Natural killer cell treated with Interleukin-12 subunit alpha and Interleukin-12 subunit beta and Interleukin-15 and Interleukin-18, amount 100 ng/mL, for 72 hours (primary cell): ENCODE measurements around the gene SMOC1. TPM values are rescaled to one million over a fixed set of nuclear protein-coding genes. Genes with fewer than 3 reads are reported as not detected.

Experiments
- ATAC-seq, 2 donors: fragments of 150-1000 bp; cut with Tn5 transposase in 1 of 2; sonication (Bioruptor Pico), chemical (Tn5 transposase) in 1 of 2; 2 replicates each; pipeline ENCODE4 v1.10.0; 2021
- DNase-seq: peaks from one replicate; pipeline ENCODE4 v3.0.0; 2022; ENCODE audit warnings: low spot score
- H3K27ac Mint-ChIP-seq, 2 donors: 1 replicate in 1 of 2; 2 replicates in 1 of 2; pipeline ENCODE4 v1.8.0; 2022; ENCODE audit warnings: mixed read lengths in 2 of 2, mild to moderate bottlenecking in 1 of 2, moderate library complexity in 1 of 2
- H3K27me3 Mint-ChIP-seq, 2 donors: 1 replicate in 1 of 2; 2 replicates in 1 of 2; pipeline ENCODE4 v1.8.0; 2022; ENCODE audit warnings: mixed read lengths in 2 of 2
- H3K36me3 Mint-ChIP-seq: one replicate; pipeline ENCODE4 v1.8.0; 2022; ENCODE audit warnings: mixed read lengths
- H3K4me1 Mint-ChIP-seq, 2 donors: 1 replicate in 1 of 2; 2 replicates in 1 of 2; pipeline ENCODE4 v1.8.0; 2022; ENCODE audit warnings: low read depth in 2 of 2, mixed read lengths in 2 of 2, mild to moderate bottlenecking in 1 of 2
- H3K4me3 Mint-ChIP-seq: one replicate; pipeline ENCODE4 v1.8.0; 2022; ENCODE audit warnings: mixed read lengths
- H3K9me3 Mint-ChIP-seq: 2 replicates; pipeline ENCODE4 v1.8.0; 2022; ENCODE audit warnings: mixed read lengths
- total RNA-seq, 2 donors: library from RNA; stranded (reverse); gene quantifications; one replicate each; pipeline ENCODE4 v1.2.3, GENCODE V29; 2022

Gene SMOC1
- total RNA-seq, 2 donors from 2014 or later: not detected

DNA sequence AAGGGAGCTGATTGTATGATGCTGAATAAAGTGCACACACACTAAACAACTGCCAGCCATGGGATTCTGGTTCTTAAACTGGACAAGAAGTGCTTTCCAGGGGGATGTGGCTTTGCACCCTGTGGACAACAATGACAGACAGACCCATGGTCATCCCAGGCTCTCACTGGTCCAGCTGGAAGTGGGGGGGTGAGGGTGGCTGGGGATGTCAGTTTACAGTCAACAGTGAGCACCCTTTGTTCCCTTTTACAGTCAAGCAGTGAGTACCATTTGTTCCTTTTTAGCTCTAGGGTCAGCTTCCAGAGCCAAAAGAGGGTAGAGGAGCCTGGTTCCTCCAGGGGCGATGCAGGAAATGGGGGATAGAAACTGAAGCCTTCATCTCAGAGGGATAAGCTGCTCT is 100.7 kb downstream of the SMOC1 start:
- Mint-ChIP-seq H3K27me3 (peaks cover 30 to 37% of the 10 kb centered on the region in 2 donors), H3K36me3 (no peaks in the 10 kb centered on the region), H3K27ac (no peak overlapping the region), H3K4me1 (no peaks in the 10 kb centered on the region), H3K9me3 (no peaks in the 10 kb centered on the region), H3K4me3 (no peak overlapping the region)
- ATAC-seq: no peak
- DNase-seq: no peak

DNA sequence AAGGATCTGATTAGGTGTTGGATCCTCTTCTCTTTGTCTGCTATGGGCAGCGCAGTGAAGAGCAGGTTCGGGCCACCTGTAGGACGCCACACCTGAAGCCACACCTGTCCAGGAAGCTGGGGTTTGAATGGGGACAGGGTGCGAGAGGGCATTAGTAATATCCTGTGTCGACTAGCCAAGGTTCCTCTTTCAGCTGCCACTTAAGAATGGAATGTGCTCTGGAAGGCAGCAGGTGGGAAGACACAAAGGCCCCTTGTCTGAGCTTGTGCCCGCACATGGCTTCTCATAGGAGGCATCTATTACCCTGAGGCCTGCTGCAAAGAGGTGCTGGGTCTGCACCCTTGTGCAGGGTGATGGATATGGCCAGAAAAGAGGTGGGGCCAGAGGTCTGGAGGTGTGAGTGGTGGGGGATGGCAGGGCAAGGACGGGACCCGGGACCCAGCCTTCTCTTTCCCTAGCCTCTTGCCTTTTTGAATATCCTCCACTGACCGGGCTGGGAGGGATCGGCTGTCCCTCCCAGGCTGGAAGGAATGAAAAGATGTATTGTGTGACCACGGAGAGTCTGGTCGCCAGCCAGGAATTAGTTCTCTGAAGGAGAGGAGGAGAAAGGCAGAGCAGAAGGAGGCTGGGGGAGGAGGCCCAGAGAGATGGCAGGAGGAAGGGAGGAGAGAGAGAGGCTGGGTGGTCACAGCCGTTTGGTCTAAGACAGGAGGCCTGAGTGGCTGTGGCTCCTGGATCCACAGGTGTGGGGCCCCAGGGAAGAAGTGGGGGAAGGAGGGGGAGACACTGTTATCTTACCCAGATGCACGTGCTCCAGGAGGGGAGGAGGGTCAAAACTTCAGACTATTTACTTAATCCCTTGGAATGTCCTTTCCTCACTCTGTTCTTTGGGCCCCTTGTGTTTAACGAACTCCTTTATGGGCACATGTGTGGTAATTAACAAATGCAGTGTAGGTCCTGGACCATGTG is 101.5 kb downstream of the SMOC1 start:
- Mint-ChIP-seq H3K4me3 (no peak overlapping the region), H3K9me3 (no peaks in the 10 kb centered on the region), H3K36me3 (no peaks in the 10 kb centered on the region), H3K27me3 (peaks cover 21 to 31% of the 10 kb centered on the region in 2 donors), H3K27ac (no peak overlapping the region), H3K4me1 (no peaks in the 10 kb centered on the region)
- DNase-seq (no peak), ATAC-seq (no peak)

DNA sequence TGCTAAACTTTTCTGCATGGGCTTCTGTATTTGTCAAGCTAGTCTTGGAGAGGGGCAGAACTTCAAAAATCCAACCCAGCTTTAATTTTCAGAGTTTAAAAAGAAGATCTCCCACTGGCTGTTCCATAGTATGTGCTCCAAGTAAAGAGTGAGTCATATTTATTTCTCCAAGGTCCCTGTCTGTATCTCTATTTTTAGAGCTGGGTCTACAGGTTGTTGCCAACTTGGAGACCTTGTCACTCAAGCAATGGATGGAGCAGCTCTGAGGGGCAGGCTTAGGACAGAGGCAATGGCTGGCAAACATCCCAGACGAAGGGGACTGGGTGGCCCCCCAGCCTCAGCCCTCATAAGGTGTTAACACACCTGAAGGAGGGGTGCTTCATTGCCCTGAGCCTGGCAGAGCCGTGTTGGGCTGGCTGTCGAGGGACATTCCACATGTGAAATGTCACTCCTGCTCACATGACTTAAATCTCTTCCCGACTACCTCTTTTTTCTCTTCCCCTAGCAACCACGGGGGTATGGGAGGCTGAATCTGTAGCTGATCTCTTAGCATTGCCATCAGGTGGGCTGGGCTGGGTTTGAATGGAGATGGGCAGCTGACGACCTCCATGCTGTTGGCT is 103.1 kb downstream of the SMOC1 start:
- Mint-ChIP-seq H3K27me3 (peaks cover 23 to 29% of the 10 kb centered on the region in 2 donors), H3K4me1 (no peaks in the 10 kb centered on the region), H3K27ac (no peak overlapping the region), H3K4me3 (no peak overlapping the region), H3K36me3 (no peaks in the 10 kb centered on the region), H3K9me3 (no peaks in the 10 kb centered on the region)
- no peak for ATAC-seq
- no peak for DNase-seq

DNA sequence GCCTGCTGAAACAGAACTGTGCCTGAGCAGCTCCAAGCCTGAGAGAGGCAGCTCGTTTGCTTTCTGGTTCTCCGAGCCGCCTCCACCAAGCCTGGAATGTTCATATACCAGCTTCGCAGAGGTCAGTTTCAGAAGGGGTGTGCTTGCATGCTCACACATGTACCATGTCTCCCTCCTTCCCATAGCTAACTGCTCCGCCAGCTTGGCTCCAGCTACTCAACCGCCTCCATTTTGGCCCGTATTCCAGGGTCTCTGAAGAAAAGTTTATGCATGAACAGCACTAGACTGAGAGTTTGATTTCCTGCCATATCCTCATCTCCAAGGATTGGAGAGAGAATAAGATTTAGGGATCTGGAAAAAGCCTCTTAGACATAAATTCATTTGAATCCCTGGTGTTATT is 103.7 kb downstream of the SMOC1 start:
- Mint-ChIP-seq H3K4me3 (no peak overlapping the region), H3K27ac (no peak overlapping the region), H3K36me3 (no peaks in the 10 kb centered on the region), H3K9me3 (no peaks in the 10 kb centered on the region), H3K27me3 (peaks cover 23 to 29% of the 10 kb centered on the region in 2 donors), H3K4me1 (no peaks in the 10 kb centered on the region)
- no peak for DNase-seq
- ATAC-seq: no peak

DNA sequence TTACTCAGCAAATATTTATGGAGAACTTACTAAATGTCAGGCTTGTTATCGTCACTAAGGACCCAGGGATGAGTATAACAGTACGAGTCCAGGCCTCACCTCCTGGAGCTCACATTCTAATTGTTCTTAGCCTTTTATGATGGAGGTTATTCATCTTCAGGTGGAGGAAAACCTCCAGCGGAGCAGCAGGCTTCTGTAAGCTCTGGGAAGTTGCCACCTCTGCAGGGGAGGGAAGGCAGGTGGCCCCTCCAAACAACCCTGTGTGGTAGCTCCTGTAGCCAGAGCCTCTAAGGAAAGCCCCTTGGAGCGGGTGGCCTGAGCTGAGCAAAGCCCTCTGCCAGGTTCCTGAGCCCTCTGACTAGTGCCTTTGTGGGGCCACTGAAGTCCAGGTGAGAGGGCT is 104.1 kb downstream of the SMOC1 start:
- no peak overlapping the region for H3K27ac Mint-ChIP-seq
- no peak for ATAC-seq
- H3K9me3 Mint-ChIP-seq: no peaks in the 10 kb centered on the region
- H3K4me1 Mint-ChIP-seq: no peaks in the 10 kb centered on the region
- H3K36me3 Mint-ChIP-seq: no peaks in the 10 kb centered on the region
- H3K4me3 Mint-ChIP-seq: no peak overlapping the region
- peaks cover 23 to 33% of the 10 kb centered on the region in 2 donors for H3K27me3 Mint-ChIP-seq
- DNase-seq: no peak

DNA sequence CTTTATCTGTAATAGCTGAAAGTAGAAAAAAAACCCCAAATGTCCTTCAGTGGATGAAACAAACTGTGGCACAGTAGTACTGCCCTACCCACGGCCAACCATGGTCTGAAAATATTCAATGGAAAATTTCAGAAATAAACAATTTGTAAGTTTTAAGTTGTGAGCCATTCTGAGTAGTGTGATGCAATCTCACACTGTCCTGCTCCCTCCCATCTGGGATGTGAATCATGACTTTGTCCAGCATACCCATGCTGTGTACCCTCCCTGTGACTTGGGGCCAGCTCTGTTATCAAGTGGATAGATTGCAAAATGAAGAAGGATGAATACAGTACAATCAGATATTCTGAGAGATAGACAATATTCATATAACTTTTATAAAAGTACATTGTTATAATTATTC is 106.2 kb downstream of the SMOC1 start:
- DNase-seq: no peak
- Mint-ChIP-seq H3K27ac (no peak overlapping the region), H3K9me3 (no peaks in the 10 kb centered on the region), H3K36me3 (no peaks in the 10 kb centered on the region), H3K4me3 (no peak overlapping the region), H3K4me1 (no peaks in the 10 kb centered on the region), H3K27me3 (peaks cover 21 to 41% of the 10 kb centered on the region in 2 donors)
- ATAC-seq: no peak

DNA sequence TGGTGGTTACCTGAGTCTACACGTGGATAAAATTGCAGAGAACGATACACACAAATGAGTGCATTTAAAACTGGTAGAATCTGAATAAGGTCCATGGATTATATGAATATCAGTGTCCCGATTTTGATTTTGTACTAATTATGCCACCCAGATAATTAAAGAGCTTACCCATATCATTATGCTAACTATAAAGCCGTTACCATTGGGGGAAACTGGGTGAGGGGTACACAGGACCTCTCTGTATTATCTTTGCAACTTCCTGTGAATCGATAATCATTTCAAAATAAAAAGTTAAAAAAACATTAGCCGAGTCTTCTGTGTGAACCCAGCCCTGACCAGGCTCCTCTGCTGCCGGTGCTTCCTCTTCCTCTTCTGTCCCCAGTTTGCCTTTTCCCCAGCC is 107.1 kb downstream of the SMOC1 start:
- H3K4me3 Mint-ChIP-seq: no peak overlapping the region
- no peaks in the 10 kb centered on the region for H3K36me3 Mint-ChIP-seq
- H3K4me1 Mint-ChIP-seq: no peaks in the 10 kb centered on the region
- no peaks in the 10 kb centered on the region for H3K9me3 Mint-ChIP-seq
- peaks cover 24 to 37% of the 10 kb centered on the region in 2 donors for H3K27me3 Mint-ChIP-seq
- DNase-seq (no peak), ATAC-seq (no peak)
- H3K27ac Mint-ChIP-seq: no peak overlapping the region

DNA sequence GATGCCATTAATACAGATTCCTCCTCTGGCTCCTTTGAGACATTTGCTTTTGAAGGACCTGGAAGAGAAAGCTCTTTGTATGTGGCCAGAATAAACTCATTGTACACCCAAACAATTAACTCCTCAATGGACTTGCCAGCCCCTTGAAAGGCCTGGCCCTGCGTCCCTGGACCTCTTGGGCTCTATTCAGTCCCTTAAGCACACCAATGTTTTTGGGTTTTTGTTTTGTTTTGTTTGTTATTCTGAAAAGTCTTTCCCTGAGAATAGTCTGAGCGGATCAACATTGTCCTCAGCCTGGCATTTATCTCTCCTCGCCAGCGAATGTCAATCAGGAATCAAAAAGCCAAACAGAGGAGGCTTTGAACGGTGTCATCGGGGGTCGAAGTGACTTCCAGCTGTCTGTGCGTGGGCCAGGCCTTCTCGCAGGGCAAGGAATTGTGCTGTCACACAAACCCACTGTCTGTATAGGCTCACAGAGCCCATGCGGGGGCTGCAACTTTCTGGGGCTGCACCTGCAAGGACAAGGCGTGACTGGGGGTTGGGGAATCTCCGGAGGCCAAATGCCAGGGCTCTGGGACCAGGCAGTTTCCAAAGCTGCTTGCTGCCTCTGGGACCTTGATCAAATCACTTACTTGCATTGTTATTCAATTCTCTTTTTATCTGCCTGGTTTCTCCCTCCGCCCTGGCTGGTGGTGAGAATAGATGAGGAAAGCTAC is 108.3 kb downstream of the SMOC1 start:
- no peak for DNase-seq
- Mint-ChIP-seq H3K27me3 (peaks cover 20 to 36% of the 10 kb centered on the region in 2 donors), H3K27ac (no peak overlapping the region), H3K4me3 (no peak overlapping the region), H3K9me3 (no peaks in the 10 kb centered on the region), H3K36me3 (no peaks in the 10 kb centered on the region), H3K4me1 (no peaks in the 10 kb centered on the region)
- no peak for ATAC-seq

DNA sequence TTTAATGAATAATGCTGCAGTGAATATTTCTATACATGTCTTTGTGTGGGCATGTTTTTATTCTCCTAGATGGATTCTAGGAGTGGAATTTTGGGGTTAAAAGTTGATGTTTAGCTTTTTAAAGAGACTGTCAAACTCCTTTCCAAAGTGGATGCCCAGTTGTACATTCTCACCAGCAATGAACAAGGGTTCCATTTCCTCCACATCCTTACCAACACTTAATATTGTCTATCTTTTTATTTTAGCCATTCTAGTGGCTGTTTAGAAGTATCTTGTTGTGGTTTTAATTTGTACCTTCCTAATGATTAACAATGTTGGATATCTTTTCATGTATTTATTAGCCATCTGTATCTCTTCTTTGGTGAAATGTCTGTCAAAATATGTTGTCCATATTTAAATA is 109.8 kb downstream of the SMOC1 start:
- Mint-ChIP-seq H3K9me3 (no peaks in the 10 kb centered on the region), H3K27ac (no peak overlapping the region), H3K4me1 (no peaks in the 10 kb centered on the region), H3K36me3 (no peaks in the 10 kb centered on the region), H3K27me3 (peaks cover 20 to 50% of the 10 kb centered on the region in 2 donors), H3K4me3 (no peak overlapping the region)
- DNase-seq: no peak
- ATAC-seq: no peak

DNA sequence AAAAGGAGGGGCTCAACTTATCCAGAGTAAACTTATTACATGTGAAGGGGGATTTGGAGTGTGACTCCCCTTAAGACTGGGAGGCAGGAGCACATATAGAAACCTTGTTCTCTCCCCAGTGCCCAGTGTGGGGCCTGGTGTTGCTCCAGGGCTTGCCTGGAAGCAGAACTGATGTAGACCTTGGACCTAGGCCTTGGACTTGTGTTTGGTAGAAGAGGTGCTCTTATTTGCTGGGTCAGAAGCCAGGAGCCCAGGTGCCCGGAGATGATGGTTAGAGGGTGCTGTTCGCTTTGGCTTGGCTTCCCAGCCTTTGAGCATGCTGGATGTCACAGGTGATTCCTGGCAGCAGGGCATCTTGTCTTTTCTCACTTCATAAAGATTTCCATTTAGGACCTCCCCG is 110.4 kb downstream of the SMOC1 start:
- no peaks in the 10 kb centered on the region for H3K4me1 Mint-ChIP-seq
- H3K4me3 Mint-ChIP-seq: no peak overlapping the region
- no peaks in the 10 kb centered on the region for H3K36me3 Mint-ChIP-seq
- peaks cover 19 to 56% of the 10 kb centered on the region in 2 donors for H3K27me3 Mint-ChIP-seq
- DNase-seq: no peak
- no peak overlapping the region for H3K27ac Mint-ChIP-seq
- H3K9me3 Mint-ChIP-seq: no peaks in the 10 kb centered on the region
- no peak for ATAC-seq

DNA sequence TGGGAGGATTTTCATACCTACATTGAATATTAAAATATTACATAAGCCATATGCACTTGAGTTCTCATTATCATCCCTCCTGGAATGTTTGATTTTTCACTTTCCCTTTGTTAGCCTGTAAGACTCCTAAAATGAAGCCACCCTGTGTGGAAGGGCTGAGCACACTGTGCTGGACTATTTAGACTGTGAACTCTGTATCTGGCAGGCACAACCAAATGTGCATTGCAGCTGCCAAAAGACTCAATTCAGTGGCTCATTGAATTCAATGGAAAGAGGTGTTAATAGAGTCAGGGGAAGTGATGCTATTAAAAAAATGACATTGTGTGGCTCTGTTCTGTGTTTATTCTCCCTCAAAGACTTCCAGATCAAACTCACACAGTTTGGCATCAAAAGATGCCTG is 111.1 kb downstream of the SMOC1 start:
- no peaks in the 10 kb centered on the region for H3K36me3 Mint-ChIP-seq
- H3K27me3 Mint-ChIP-seq: peaks cover 24 to 63% of the 10 kb centered on the region in 2 donors
- H3K4me1 Mint-ChIP-seq: no peaks in the 10 kb centered on the region
- no peak for DNase-seq
- ATAC-seq: no peak
- no peak overlapping the region for H3K27ac Mint-ChIP-seq
- H3K4me3 Mint-ChIP-seq: no peak overlapping the region
- no peaks in the 10 kb centered on the region for H3K9me3 Mint-ChIP-seq

DNA sequence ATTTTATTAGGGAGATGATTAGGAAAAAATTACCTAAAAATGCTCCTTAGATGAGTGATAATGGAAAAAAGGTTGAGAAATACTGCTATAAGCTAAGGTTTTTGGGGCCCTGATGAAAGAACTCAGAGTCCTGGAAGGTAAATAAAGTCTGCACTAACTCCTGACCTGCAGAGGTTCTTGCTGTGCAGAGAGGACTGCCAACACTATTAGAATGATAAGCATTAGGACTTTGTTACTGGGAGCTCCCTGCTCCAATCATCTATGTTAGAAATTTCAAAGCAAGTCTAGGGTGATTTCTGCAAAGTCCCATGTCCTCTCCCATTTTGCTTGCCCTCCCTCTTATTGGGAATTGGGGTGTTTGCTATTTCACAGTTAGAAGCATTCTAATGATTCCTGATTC is 112.2 kb downstream of the SMOC1 start:
- no peak for ATAC-seq
- H3K36me3 Mint-ChIP-seq: no peaks in the 10 kb centered on the region
- H3K27ac Mint-ChIP-seq: no peak overlapping the region
- H3K4me1 Mint-ChIP-seq: no peaks in the 10 kb centered on the region
- H3K27me3 Mint-ChIP-seq: peaks cover 28 to 56% of the 10 kb centered on the region in 2 donors
- no peaks in the 10 kb centered on the region for H3K9me3 Mint-ChIP-seq
- DNase-seq: no peak
- no peak overlapping the region for H3K4me3 Mint-ChIP-seq

DNA sequence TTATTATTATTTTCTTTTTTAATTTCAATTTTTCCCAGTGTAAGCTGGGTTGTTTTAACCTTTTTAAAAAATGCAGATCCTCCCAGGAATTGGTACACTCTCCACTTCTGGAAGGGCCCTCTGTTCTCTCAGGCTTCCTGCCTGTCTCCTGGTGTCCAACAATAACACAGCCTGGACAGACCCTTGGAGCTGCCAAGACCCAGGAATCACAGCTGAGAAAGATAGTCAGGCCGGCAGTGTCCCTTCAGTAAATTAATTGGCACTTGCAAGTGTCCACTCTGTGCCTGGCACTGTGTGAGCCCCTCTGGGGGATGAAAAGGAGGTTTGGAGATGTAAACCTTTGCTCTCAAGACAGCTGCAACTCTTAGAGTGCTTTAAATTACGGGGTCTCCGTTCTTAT is 113.3 kb downstream of the SMOC1 start:
- ATAC-seq (no peak), DNase-seq (no peak)
- H3K9me3 Mint-ChIP-seq: no peaks in the 10 kb centered on the region
- H3K4me1 Mint-ChIP-seq: no peaks in the 10 kb centered on the region
- H3K4me3 Mint-ChIP-seq: no peak overlapping the region
- no peaks in the 10 kb centered on the region for H3K36me3 Mint-ChIP-seq
- H3K27me3 Mint-ChIP-seq: peaks cover 29 to 51% of the 10 kb centered on the region in 2 donors
- H3K27ac Mint-ChIP-seq: no peak overlapping the region

DNA sequence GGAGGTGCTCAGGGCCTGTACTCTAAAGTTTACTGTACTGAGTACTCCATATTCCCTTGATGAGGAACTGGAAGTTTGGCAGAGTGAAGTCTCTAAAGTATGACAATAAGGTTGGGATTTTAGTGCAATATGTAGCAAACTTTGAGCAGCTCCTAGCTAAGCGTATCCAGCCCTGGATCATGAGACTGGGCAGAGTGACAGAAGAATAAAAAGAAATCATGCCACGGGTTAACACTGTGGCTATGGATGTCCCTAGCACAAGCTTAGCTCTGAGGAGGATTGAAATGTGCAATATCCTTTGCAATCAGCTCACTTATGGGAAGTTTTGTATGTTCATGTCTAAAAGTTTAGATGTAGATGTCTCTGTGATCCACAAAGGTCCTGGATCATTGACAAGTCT is 114.1 kb downstream of the SMOC1 start:
- no peaks in the 10 kb centered on the region for H3K36me3 Mint-ChIP-seq
- peaks cover 29 to 53% of the 10 kb centered on the region in 2 donors for H3K27me3 Mint-ChIP-seq
- ATAC-seq: no peak
- H3K9me3 Mint-ChIP-seq: no peaks in the 10 kb centered on the region
- no peak overlapping the region for H3K27ac Mint-ChIP-seq
- DNase-seq: no peak
- no peak overlapping the region for H3K4me3 Mint-ChIP-seq
- H3K4me1 Mint-ChIP-seq: no peaks in the 10 kb centered on the region
